Neural crest cell (in vitro differentiated cells): ENCODE data around the gene COL4A4. TPM values are rescaled to one million over a fixed set of nuclear protein-coding genes. Genes with fewer than 3 reads are reported as not detected.

ENCODE experiments used
- DNase-seq: peaks from one replicate; pipeline ENCODE4 v3.0.0; 2021; ENCODE audit warnings: low read depth, mixed read lengths, low spot score
- H3K27ac Mint-ChIP-seq: one replicate; pipeline ENCODE4 v1.8.0; 2021; ENCODE audit warnings: mild to moderate bottlenecking, mixed read lengths; ENCODE audit not compliant: unreplicated experiment
- H3K27me3 Mint-ChIP-seq: 2 replicates; pipeline ENCODE4 v1.8.0; 2021; ENCODE audit warnings: low read depth, mild to moderate bottlenecking, mixed read lengths
- H3K36me3 Mint-ChIP-seq: 2 replicates; pipeline ENCODE4 v1.8.0; 2021; ENCODE audit warnings: low read depth, mild to moderate bottlenecking, mixed read lengths
- H3K4me1 Mint-ChIP-seq: 2 replicates; pipeline ENCODE4 v1.8.0; 2021; ENCODE audit warnings: mixed read lengths
- H3K4me3 Mint-ChIP-seq: one replicate; pipeline ENCODE4 v1.8.0; 2021; ENCODE audit warnings: mild to moderate bottlenecking, mixed read lengths
- H3K9me3 Mint-ChIP-seq: 2 replicates; pipeline ENCODE4 v1.8.0; 2021; ENCODE audit warnings: mixed read lengths
- CTCF ChIP-seq: fragments of 200-600 bp; sonication (generic); conservative IDR thresholded peaks from 2 replicates; pipeline ENCODE4 v1.5.0; 2021; ENCODE audit warnings: antibody characterized with exemption, mild to moderate bottlenecking
- total RNA-seq: library from RNA; stranded (reverse); gene quantifications from 2 replicates; pipeline ENCODE4 v1.2.1, GENCODE V29; 2021

COL4A4 gene
- total RNA-seq, 1 donor from 2014 or later: 0.19 TPM

GRCh38 chr2:227030789-227031188 is 133.2 kb downstream of the COL4A4 start:
- Mint-ChIP-seq H3K36me3 (no peaks in the 10 kb centered on the region), H3K4me1 (peaks cover 4% of the 10 kb centered on the region), H3K4me3 (no peak overlapping the region), H3K27me3 (no peaks in the 10 kb centered on the region), H3K27ac (no peak overlapping the region), H3K9me3 (peaks cover 2% of the 10 kb centered on the region)
- no peak for TF ChIP-seq CTCF
- DNase-seq: no peak

GRCh38 chr2:227029426-227030105 is 134.4 kb downstream of the COL4A4 start:
- no peaks in the 10 kb centered on the region for H3K4me1 Mint-ChIP-seq
- peaks cover 2% of the 10 kb centered on the region for H3K9me3 Mint-ChIP-seq
- H3K27ac Mint-ChIP-seq: no peak overlapping the region
- TF ChIP-seq CTCF: no peak
- no peak for DNase-seq
- H3K4me3 Mint-ChIP-seq: no peak overlapping the region
- no peaks in the 10 kb centered on the region for H3K36me3 Mint-ChIP-seq
- no peaks in the 10 kb centered on the region for H3K27me3 Mint-ChIP-seq

GRCh38 chr2:227025510-227025909 is 138.5 kb downstream of the COL4A4 start:
- Mint-ChIP-seq H3K4me1 (no peaks in the 10 kb centered on the region), H3K9me3 (no peaks in the 10 kb centered on the region), H3K27ac (no peak overlapping the region), H3K36me3 (no peaks in the 10 kb centered on the region), H3K4me3 (no peak overlapping the region), H3K27me3 (no peaks in the 10 kb centered on the region)
- DNase-seq: no peak
- no peak for TF ChIP-seq CTCF

- no peak for DNase-seq
- H3K27ac Mint-ChIP-seq: no peak overlapping the region
- TF ChIP-seq CTCF: no peak
- H3K4me1 Mint-ChIP-seq: no peaks in the 10 kb centered on the region
- H3K27me3 Mint-ChIP-seq: no peaks in the 10 kb centered on the region
- H3K36me3 Mint-ChIP-seq: no peaks in the 10 kb centered on the region
- H3K4me3 Mint-ChIP-seq: no peak overlapping the region
- H3K9me3 Mint-ChIP-seq: peaks cover 9% of the 10 kb centered on the region
Observed at GRCh38 chr2:227022608-227023007, 141.4 kb downstream of the COL4A4 start.

GRCh38 chr2:227020416-227020815 is 143.6 kb downstream of the COL4A4 start:
- H3K27me3 Mint-ChIP-seq: no peaks in the 10 kb centered on the region
- no peak for DNase-seq
- no peak overlapping the region for H3K27ac Mint-ChIP-seq
- no peak overlapping the region for H3K4me3 Mint-ChIP-seq
- H3K4me1 Mint-ChIP-seq: no peaks in the 10 kb centered on the region
- H3K36me3 Mint-ChIP-seq: no peaks in the 10 kb centered on the region
- peaks cover 9% of the 10 kb centered on the region for H3K9me3 Mint-ChIP-seq
- TF ChIP-seq CTCF: no peak
